ENCODE results near the gene TUT1.
"Not testable (repeated sequence)": the region's sequence is repeated elsewhere in the genome, so short reads cannot be mapped to it uniquely, and the experiment has no call there.

TUT1 gene

DNA sequence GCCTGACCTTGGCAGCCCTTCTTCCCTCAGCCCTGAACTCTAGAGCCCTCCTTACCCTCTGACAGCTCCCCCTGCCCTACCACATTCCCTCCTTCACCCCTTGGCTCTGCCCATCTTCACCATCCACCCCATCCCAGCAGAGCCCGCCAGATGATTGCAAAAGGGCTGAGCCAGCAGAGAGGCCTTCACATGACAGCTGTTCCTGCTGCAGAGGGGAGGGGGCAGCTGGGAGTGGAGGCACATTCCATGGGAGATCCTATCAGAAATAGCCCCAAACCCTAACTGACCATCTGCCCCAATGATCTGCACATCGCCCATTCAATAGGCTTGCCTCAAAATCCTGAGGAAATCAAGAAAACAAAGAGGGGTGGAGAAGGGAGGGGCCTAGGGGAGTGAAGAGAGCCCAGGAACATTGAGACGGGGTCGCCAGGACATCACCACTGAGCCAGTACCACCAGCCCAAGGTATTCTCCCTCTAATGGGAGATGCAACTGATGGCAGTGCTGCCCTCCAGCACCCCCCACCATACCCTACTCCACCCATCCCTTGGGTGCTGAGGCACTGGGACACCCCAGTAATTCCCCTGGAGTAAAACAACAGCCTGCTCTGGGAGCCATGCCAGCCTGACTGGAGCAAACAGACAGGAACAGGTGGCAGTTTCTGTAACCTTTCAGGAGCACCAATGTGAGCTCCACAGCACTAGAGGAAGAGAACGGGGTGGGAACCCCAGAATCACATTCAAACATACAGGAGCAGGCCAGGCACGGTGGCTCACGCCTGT is 36.7 kb downstream of the TUT1 start:
- no peak for DNase-seq

DNA sequence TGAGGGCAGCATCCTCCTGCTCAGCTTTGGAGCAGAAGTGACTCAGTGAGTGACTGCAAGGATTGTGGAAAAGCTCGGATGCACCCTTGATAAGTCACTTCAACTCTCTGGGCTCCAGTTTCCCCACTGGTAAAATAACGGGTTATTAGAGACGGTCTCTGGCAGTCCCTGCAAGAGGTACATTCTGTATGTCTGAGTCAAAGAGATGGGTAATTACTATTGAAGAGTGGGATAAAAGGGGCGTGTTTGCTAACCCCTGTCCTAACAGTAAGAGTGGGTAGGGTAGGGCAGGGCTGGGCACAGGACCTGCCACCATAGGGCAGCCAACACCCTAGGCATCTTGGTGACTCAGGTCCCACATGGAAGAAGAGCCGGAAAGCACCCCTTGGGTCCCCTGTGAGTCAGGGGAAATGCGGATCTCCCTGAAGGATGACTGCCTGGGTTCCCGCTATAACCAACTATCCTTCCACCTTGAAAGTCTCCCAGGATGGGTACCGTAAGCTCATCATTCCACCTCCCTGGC is 37.4 kb downstream of the TUT1 start:
- DNase-seq = no peak

DNA sequence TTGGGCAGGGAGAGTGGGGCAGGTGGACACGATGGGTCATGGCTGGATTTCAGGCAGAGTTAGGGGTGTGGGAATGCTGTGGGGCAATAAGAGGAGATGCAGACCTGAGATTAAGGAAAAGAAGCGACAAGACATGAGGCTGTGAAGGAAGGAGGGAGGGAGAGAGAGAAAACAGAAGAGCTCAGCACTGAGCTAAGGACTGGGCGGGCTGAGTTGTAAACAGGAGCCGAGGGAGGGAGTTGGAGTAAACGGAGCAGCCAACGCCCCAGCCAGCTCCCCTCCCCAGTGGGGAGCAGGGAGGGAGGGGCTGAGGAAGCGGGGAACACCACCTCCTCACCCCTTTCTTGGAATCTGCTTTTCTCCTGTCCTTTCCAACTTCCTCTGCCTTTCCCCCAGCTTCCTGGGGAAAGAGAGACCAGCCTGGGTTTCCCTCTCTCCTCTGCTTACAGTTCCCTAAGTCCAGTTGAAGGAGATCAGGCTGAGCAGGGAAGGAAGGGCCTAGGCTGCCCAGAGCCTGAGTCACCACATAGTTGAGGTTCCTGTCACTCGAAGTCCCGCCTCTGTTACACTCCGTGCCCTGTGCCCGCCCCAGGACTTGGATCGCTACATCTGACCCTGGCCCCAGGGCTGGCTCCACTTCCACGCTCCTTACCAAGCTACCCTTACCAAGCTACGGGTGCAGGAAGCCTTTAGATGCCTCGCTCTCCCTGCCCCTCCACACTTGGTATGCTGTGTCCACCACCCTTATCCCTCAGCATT is 38.1 kb downstream of the TUT1 start:
- no peak for DNase-seq

DNA sequence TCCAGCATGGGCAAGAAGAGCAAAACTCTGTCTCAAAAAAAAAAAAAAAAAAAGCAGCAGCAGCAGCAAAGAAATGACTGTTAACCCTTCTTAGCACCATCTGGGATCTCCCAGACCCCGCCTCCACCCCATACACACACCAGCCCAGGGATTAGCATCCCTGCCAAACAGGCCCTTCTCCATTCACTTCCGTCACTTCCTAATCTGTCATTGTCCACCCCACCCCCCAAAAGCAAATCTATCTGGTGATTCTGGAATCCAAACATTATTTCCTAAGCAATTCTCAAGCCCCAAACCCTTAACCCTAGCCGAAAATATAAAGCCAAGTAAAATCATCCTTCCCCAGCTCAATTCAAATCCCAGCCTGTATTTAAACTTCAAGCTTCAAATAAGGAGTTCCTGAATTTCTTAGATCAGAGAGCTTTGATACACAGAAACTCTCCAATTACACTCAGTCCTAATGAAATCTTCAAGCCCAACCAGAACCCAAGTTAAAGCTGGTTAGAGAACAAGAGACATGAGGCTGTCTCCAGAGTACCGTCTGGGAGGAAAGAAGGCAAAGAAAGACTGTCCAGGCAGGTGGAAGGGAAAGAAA is 38.7 kb downstream of the TUT1 start:
- DNase-seq = no peak

DNA sequence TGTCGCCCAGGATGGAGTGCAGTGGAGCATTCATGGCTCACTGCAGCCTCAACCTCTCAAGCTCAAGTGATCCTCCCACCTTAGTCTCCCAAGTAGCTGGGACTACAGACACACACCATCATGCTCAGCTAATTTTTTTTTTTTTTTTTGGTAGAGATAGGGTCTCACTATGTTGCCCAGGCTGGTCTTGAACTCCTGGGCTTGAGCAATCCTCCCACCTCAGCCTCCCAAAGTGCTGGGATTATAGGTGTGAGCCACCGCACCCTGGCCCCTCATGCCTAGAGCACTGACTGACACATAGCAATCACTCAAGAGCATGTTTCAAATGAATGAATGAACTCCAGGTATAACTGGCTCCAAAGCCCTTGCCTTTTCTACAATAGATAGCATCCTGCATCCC is 40.8 kb downstream of the TUT1 start:
- DNase-seq = not testable (repeated sequence)

DNA sequence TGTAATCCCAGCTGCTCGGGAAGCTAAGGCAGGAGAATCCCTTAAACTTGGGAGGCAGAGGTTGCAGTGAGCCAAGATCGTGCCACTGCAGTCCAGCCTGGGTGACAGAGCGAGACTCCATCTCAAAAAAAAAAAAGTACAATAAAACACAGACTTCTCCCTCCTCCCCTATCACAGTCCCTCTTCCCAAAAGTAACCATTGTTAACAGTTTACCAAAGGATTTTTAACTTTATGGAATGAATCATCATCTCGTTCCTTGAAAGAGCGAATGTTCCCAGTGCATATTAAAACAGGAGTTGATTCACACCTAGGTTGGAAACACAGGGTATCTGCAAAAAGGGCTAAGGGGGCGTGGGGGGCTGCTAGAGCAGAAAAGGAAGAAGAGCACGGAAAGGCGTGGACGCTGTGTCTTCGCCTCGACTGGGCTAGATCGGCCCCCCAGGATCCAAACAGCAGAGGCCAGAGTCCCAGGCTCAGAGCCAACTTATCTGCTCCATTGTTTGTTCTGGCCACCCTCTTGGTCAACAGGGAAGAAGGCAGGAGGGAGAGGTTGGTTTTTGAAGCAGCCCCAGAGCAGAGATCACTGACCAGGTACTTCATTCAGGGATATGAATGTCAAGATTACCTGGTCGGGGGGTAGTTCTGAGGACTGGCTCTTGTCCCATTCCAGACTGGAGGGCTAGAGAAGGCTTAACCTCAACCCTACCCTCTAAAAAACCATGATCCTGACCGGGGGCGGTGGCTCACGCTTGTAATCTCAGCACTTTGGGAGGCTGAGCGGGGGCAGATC is 42.6 kb downstream of the TUT1 start:
- no peak for DNase-seq

DNA sequence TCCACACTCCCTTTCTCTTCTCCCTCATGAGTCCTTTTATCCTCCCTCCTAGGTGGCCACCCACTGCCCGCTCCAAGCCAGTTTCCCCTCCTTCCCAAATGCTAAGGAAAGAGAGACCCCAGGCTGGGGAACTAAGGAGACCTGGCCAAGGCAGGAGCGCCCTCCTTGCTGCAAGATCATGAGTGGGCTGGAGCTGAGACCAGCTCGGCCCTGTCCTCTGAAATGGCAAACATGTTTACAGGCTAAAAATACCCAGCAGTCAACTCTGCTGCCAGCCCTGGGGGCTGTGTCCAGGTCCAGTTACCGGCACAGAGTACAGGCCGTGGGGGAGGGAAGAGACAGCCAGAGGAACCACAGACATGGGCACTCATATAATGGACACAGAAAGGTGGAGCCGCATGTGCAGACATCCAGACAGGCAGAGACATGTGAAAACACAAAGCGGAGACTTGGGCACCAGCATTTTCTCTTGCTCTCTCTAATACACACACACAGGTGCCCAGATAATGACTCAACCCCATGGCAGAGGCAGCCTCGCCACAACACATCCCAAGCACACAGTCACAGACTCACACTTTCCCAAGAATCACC is 43.5 kb downstream of the TUT1 start:
- DNase-seq = no peak

DNA sequence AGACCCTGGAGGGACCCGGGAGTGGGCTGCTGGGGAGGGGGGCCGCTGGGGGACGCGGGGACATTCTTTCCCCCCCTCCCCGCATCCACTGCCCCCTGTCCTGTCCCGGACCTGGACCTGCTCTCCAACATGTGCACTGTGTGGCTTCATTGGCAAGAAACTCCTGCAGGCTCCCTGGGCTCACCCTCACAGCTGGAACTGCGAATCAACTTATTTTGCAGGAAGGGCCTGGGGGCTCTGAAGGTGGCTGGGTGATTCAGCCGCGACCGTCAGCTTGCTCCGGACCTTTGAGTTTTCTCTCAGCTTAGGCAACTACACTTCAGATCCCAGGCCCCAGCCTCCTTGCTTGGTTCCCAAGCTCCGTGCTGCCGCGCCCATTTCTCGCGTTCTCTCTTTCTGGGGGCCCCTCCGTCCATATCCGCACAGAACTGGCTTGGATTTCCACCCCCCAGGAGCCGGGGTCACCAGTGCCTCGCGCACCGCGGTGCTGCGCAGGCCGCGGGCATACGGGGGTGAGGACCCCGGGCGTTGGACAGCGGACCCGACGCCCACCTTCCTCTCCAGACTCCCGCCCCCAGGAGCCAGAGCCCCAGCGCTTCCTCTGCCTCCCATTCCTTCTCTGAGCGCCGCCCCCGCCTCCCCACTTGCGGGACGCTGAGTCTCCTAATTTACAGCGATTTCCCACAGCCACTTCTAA is 44.2 kb downstream of the TUT1 start:
- no peak for DNase-seq

DNA sequence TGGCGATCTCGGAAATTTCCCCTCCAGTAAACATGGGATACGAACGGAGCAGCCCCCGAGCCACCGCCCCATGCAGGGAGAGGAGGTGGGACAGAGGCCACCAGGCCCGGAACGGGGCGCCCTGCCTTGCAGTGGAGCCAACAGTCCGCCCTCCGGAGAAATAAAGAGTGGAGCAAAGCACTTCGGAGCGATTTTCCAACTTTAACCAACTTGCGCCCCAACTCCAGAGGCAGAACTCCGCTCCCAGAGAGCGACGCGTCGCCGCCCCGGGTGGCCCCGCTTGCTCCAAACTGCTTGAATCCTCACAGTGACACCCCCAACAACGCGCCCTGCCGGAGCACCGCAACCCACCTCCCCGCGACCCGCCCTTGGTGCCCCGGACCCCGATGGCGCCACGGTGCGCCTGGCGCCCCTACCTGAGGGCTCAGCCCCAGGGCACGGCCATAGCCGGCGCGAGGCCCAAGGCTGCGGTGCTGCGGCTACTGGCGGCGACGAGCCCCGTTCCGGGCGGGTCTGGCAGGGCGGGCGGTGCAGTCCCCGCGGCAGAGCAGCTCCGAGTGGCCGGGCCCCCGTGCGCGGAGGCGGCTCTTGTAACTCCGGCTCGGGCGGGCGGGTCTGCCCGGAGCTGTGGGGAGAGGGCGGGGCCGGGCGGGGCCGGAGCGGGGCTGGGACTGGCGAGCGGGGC is 44.9 kb downstream of the TUT1 start, which contains the start of gene AHNAK:
Gene AHNAK (minus strand): TSS at position 563 of the 685 bp plus-strand sequence. CDS start 10,708 bp downstream, outside the sequence.
- no peak for DNase-seq

DNA sequence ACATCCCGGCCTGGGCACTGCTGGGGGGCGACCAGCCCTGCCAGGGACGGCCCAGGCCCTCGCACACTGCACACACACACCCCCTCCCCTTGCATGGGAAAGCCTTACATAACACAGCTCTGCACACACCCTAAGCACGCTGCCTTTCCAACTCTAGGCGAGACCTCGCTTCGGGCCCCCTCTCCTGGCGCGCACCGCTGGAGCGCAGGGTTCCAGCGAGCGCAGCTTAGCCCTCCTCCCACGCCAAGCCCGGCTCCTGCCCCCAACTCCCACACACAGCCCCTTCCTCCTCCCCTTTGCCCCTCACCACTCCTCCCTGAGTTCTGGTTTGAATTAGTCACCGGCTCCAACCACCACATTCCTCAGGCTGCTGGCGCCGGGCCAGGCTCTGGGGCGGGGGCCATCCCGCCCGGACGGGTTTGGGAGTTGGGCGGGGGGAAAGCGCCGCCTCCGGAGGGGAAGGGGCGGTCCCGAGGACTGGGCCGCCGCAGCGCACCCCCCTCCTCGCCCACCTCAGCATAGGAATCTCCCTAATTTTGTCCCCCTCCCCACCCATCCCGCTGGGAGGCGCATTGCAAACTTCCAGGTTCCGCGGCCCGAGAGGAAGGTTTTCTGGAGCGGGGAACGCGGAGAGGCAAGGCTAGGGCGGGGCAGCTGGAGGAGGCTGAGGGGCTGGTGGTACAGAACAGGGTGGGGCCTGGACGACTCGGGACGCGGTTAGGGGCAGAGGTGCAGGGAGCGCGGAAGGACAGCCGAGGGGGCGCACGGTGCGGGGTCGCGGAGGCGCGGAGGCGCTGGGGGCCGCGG is 45.7 kb downstream of the TUT1 start:
- DNase-seq = no peak

DNA sequence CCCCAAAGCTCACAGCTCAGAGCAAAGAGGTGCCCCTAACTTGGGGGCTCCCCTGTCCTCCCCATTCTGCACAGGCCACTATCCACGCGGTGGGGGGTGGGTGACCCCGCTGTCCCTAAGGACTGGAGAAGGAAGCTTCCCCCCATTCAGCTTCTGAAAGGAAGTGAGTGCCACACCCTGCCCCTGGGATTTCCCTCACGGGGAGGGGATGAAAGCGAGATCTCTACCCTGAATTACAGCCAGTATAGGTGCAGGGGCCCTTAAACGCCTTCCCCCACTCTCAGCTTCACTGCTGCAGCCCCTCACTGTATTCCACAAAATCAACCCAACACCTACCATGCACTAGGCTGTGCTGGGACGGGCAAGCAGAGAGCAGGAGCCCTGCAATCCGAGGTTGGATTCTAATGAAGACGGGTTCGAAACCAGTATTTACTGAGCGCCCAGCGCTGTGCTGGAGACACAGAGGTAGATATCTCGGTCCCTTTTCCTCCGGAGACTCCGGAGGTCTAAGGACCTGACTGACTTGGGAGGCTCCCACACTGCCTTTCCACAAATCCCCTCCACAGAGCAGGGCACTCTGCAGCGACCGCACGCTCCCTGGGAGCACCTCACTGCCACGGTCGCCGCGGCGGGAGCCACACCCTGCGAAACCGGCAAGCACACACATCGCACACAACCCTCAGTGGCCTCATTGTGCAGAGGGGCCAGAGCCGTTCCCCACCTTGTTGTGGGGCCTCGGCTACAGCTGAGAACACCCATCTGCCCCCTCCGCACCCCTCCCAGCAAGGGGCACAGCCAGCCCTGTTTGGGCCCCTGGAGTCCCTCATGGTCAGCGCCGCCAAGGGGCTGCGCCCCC is 46.5 kb downstream of the TUT1 start:
- DNase-seq = no peak

DNA sequence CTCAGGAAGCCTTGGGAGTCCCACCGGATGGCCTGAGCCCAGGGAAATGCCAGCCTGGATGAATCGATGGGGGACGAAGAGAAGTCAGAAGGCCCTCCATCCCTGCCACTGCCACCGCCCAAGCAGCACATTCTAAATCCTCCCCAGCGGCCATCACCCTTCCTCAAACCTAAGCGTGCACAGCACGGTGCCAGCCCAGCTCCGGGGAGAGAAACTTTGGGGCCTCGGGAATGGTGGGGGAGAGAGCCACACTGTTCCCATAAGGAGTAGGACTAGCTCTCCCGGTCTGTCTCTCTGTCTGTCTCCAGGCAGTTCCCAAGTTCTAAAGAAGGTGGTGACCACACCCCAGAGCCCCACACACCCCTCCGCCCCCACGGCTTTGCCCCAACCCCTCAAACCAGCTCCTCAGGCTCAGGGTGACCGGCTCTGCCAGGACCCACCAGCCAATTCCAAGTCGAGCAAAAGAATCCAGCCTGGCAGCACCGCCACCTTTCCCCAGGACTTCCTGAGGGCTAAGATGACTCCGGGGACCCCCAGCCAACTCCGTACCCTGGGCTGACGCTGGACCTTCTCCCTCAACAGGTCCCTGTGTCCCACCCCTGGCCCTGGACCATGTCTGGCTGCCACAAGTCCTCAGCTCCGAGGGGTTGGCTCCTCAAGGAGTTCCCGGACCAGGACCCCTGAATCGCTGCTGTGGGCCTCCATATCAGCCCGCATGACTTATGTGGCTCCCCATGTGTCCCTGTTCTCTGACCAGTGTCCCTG is 47.5 kb downstream of the TUT1 start:
- DNase-seq = no peak

DNA sequence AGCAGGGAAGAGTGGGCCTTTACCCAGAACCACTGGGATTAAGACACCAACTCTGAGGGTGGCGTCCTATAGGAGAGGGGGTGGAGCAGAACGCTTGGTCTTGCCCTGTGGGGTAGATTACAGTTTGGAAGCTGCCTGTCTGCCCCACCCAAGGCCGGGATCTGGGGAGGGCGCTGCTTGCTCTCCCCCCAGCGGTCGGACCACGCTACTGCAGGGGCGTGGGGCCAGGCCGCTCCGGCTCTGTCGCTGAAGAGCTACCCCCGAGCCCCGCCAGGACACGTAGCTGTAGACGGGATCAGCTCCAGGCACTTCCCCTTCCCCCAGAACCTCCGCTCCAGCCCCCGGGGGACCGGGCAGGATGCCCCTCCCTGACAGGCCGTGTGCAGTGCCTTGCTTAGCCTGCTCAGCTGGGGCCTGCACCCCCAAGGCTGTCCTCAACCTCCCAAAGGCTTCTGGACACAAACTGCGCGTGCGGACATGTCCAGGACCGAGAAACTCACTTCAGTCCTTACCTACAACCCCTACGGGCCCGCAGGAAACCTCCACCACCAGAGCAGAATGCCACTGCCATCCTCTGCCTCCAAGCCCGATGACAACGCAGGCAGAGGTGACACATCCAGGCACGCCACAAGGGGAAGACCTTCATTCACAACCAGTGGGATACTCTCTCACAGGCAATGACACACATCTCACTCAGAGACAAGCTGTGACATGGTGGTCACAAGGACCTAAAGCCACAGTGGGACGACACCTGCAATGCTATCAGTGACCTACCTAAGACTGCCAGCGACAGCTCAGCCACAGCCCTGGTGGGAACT is 48.4 kb downstream of the TUT1 start:
- DNase-seq = peak; percentile 70

DNA sequence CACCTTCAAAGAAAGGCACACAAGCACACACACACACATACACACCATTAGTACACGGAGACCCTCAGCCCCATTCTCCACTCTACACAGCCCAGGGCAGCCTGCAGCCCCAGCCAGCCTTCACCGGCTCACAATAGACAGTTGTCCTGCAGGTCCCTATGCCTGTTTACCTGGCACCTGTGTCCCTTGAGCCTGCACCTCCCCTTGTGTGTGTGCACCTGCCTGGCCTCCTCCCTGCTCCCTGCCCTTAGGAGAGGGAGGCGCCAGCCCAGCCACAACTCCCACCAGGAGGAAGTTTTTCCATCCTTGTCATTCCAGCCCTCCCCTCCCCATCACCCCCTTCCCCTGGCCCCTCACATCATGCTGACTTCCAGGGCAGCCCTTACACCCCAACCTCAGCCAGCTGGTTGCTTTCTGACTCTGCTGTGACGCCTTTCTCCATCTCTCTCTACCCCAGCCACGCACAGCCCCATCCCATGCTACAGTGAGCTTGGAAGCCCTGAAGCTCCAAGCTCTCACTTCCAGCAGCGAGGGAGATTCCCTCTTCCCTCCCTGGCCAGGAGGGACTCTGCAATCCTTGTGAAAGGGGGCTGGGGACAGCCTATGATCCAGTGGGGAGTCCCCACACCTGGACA is 49.1 kb downstream of the TUT1 start:
- DNase-seq = peak; percentile 24

DNA sequence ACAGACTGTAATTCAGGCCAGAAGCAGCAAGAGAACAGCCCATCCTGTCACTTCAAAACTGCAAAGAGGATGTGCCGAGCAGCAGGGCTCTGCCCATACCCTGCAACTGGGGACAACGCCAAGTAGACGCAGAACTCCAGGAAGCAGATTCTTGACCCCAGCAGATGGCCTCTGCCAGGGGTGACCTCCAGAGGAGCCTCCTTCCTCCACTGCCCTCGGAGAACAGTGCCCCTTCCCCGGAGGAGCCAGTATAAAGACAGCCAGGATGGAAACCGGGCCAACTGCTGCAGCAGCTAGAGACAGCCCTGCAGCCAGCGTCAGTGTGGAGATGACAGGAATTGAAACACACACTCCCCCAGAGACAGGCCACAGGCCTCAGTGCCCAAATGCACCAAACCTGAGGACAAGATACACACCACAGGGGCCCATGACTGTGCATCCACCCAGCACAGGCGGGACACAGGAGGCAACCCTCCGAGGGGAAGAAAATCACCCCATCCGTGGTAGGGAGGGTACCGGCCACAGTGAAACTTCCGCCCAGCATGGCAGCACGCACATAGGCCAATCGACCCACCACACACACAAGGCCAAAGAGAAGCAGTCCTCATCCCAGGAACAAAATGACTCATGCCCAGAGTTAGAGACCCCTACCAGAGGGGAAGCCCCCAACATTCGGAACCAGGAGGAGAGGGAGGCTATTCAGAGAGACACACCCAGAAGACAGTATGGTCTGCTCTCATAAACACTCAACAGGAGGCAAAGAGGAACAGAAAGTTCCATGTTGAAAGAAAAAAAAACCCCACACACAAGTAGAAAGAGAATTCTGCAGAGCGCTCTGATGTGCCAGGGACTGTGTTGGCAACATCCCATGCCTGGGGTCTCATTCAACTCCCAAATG is 50.3 kb downstream of the TUT1 start:
- DNase-seq = no peak

Data from NCI-H2029 (cell line).